ENCODE measurements around the gene UFD1. TPM values are rescaled to one million over a fixed set of nuclear protein-coding genes. Genes with fewer than 3 reads are reported as not detected.

UFD1 gene
- polyA plus RNA-seq, 1 experiment: 135 TPM

DNA sequence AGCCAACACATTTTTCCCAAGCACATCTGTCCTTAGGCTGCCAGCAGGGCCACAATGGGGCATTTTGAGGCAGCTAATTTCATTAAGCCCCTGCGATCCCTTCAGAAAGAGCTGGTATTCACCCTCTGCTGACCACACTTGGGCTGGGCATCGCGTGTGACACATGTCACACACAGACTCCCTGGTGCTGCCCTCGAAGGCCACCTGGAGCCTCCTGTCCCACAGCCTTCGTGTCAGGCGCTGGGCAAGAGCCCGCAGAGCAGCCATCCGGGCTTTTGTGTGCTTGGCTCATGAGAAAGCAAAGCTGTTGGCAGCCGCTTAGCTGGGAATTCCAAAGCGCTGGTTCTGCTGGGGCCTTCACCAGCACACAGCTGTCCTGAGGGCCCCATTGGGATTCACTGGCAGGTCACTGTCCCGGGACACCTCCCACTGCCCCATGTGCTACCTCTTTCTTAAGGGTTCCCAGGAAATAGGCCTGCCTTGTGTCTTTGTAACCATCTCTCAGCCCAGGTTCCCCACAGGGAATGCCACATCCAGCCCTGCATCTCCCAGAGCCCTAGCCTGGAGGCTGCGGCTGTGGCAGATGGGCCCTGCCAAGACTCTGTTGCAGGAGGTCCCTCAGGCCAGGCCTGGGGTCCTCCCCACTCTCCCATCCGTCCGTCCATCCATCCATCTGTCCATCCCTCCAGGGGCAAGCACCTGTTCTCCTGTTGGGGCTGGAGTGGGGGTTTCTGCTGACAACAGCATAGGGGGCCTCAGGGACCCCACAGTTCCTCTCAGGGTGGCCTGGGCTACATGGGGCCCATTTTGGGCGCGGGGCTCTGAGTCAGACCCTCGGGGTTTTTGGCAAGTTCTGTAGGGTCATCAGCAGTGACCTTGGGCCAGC, 40.3 kb upstream of the UFD1 start:
- DNase-seq (ENCODE audit: low read depth): no peak
- TF ChIP-seq, protein P1, sequence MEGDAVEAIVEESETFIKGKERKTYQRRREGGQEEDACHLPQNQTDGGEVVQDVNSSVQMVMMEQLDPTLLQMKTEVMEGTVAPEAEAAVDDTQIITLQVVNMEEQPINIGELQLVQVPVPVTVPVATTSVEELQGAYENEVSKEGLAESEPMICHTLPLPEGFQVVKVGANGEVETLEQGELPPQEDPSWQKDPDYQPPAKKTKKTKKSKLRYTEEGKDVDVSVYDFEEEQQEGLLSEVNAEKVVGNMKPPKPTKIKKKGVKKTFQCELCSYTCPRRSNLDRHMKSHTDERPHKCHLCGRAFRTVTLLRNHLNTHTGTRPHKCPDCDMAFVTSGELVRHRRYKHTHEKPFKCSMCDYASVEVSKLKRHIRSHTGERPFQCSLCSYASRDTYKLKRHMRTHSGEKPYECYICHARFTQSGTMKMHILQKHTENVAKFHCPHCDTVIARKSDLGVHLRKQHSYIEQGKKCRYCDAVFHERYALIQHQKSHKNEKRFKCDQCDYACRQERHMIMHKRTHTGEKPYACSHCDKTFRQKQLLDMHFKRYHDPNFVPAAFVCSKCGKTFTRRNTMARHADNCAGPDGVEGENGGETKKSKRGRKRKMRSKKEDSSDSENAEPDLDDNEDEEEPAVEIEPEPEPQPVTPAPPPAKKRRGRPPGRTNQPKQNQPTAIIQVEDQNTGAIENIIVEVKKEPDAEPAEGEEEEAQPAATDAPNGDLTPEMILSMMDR (IDR thresholded peaks at IDR 0.05; ENCODE audit: insufficient read depth, low read depth, low read length): no peak
- ChIA-PET POLR2A (no interaction called here), CTCF (no interaction called here)
- Histone ChIP-seq H3K27me3 (ENCODE audit: control insufficient read depth, insufficient read depth, low read length) (peaks cover 2% of the 10 kb centered on the region; the same call in 1 of the 2 replicates), H3K4me3 (ENCODE audit: low read depth, low read length) (no peak overlapping the region), H3K36me3 (ENCODE audit: control insufficient read depth, insufficient read depth, low read length) (peaks cover 3% of the 10 kb centered on the region; the same call in 1 of the 2 replicates)

DNA sequence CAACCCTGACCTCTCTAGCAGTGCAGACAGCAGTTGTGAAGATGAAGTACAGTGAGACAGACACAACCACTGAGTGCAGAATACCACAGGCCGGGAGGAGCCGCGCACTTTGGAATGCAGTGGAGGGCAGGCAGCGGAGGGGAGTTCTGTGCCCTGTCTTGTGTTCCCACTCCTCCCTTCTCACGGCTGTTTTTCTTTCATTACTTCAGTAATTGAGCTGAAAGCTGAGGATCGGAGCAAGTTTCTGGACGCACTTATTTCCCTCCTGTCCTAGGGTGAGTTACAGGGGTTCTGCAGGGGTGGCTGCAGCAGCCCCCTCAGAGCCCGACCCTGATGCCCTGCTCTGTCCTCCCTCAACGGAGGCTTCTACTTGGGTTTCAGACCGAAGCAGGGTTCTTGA, 39.6 kb upstream of the UFD1 start:
- TF ChIP-seq, protein P1 (IDR thresholded peaks at IDR 0.05; ENCODE audit: insufficient read depth, low read depth, low read length): no peak
- ChIA-PET CTCF (no interaction called here), POLR2A (no interaction called here)
- Histone ChIP-seq H3K4me3 (ENCODE audit: low read depth, low read length) (no peak overlapping the region), H3K36me3 (ENCODE audit: control insufficient read depth, insufficient read depth, low read length) (peaks cover 3% of the 10 kb centered on the region; the same call in 1 of the 2 replicates), H3K27me3 (ENCODE audit: control insufficient read depth, insufficient read depth, low read length) (no peaks in the 10 kb centered on the region)
- DNase-seq (ENCODE audit: low read depth): no peak

DNA sequence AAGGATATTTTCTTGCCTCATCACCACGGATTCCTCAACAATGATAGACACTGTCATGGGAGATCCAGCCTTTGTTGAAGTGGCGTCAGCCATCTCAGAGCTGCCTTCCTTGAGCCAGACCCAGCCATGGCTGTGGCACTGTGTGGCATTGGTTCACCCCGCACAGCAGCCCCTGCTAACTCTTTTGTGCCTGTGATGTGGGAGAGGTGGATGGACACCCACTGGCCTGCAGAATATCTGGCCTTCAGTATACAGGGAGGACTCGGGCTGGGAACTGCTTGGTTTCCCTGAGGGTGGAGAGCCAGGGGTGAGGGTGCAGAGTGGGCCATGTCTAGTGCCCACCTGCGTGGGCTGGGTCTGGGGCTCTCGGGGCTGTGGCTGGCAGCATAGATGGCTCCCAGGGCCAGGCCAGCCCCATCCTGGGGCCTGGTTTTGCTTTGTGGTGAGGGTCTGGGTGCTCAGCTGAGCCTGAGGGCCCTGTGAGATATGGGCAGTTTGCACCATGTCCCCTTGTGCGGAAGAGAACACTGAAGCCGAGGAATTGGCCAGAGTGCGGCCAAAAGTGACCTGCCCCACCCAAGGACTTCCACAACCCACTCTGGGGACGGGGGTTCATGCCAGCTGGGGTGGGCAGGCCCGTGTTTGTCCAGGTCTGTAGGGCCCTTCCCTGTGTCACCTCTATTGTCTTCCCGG, 39.1 kb upstream of the UFD1 start:
- Histone ChIP-seq H3K27me3 (ENCODE audit: control insufficient read depth, insufficient read depth, low read length) (no peaks in the 10 kb centered on the region), H3K36me3 (ENCODE audit: control insufficient read depth, insufficient read depth, low read length) (peaks cover 3% of the 10 kb centered on the region; the same call in 1 of the 2 replicates), H3K4me3 (ENCODE audit: low read depth, low read length) (no peak overlapping the region)
- no peak for DNase-seq (ENCODE audit: low read depth)
- TF ChIP-seq, protein P1 (IDR thresholded peaks at IDR 0.05; ENCODE audit: insufficient read depth, low read depth, low read length): no peak
- CTCF ChIA-PET: no interaction called here
- POLR2A ChIA-PET: no interaction called here

DNA sequence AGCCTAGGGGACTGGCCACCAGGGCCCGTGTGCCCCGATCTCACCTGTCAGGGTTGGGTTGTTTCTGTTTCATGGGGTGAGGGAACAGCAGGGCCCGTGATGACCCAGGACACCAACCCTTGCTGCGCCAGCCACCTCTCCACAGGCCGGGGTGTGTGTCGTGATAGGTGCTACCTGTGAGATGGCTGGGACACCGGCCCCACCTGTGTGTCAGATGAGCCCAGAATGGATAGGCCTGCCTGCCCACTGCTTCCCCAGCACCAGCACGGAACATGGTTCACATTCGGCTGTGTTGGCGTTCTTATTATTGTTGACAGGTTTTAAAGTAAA, 38.1 kb upstream of the UFD1 start:
- ChIA-PET POLR2A (no interaction called here), CTCF (interaction anchor here (0.6 kb wide), 1 partner anchor 93 kb away, joined by 3 read pairs; no protein-coding TSS in a partner anchor)
- no peak for DNase-seq (ENCODE audit: low read depth)
- Histone ChIP-seq H3K27me3 (ENCODE audit: control insufficient read depth, insufficient read depth, low read length) (no peaks in the 10 kb centered on the region), H3K4me3 (ENCODE audit: low read depth, low read length) (no peak overlapping the region), H3K36me3 (ENCODE audit: control insufficient read depth, insufficient read depth, low read length) (peaks cover 3% of the 10 kb centered on the region; the same call in 1 of the 2 replicates)
- TF ChIP-seq, protein P1 (IDR thresholded peaks at IDR 0.05; ENCODE audit: insufficient read depth, low read depth, low read length): no peak
